GM12892 (cell line): ENCODE results near the gene MTSS2.

Experiments
- POLR2A ChIP-seq: IDR thresholded peaks from 2 replicates; pipeline ENCODE4 v1.6.1; 2011; ENCODE audit warnings: low read depth, low read length, control low read depth
- POLR2AphosphoS5 ChIP-seq: IDR thresholded peaks from 2 replicates; pipeline ENCODE4 v1.6.1; 2011; ENCODE audit warnings: low read depth, low read length, control low read depth

DNA sequence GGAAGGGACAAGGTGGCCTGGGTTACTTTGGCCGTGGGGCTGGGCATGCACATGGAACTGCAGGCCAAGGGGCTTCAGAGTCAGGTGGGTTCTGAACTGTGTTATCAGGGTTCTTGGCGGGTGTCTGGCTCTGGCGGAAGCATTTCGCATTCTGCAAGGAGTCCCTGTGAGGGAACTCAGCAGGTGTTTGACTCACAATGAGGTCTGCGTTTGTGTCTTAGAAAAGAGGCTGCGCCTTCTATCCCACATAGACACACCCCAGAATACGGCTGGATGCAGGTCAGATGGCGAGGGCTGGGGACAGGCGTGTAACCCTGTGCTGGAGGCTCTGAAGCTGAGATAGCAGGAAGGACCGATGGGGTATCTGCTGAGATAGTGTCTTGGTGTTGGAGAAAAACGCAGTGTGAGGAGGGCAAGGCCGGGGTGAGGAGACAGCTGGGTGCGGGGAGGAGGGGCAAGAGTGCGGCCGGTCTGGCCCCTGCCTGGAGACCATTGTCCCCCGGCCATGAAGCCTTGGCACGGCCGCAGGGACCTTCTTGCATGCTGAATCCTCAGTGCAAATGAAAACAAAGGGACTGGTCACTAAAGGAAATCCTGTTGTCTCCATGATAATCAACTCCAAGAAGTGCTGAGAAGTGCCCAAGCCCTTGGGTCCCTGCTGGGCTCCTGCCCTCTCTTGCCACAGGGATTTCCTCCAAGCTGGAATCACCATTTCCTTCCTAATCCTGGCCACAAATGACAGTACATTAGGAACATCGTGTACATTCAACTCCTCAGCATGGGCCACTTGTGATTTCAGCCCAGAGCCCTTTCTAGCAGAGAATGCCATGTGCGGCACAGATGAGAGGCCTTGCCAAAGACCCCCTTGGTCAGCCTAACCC lies 22.8 kb upstream of the MTSS2 start:
- no peak for TF ChIP-seq POLR2A
- TF ChIP-seq POLR2AphosphoS5, result no peak
